Endometrial microvascular endothelial cells (primary cell): Measurements from ENCODE around the gene NTNG2. TPM values are rescaled to one million over a fixed set of nuclear protein-coding genes. Genes with fewer than 3 reads are reported as not detected.

Experiments used
- in situ Hi-C: cut with HindIII; loops from 2 replicates; pipeline ENCODE4 v1.10.0; 2017; ENCODE audit warnings: low sequenced_read_pairs, low pct_unique_long_range_greater_than_20kb; ENCODE audit errors: inconsistent ontology term
- total RNA-seq: library from RNA; depleted of rRNA; stranded (reverse); fragments of >200 nt; gene quantifications from one replicate; pipeline ENCODE4 v1.2.3, GENCODE V29; 2015; ENCODE audit errors: inconsistent ontology term

The NTNG2 gene
- total RNA-seq, 1 donor from 2014 or later, result 0.19 TPM

GRCh38 chr9:132218208-132218607 is 56.4 kb downstream of the NTNG2 start:
- in situ Hi-C loops, result no loop called here

- in situ Hi-C loops, result no loop called here
Measured at GRCh38 chr9:132221941-132222340, 60.1 kb downstream of the NTNG2 start.

GRCh38 chr9:132224645-132225044 is 62.8 kb downstream of the NTNG2 start:
- in situ Hi-C loops, result no loop called here

GRCh38 chr9:132226571-132227430 is 64.9 kb downstream of the NTNG2 start:
- in situ Hi-C loops, result no loop called here

GRCh38 chr9:132228062-132228461 is 66.2 kb downstream of the NTNG2 start:
- in situ Hi-C loops, result no loop called here

- in situ Hi-C loops, result no loop called here
Measured at GRCh38 chr9:132230605-132231004, 68.7 kb downstream of the NTNG2 start.

GRCh38 chr9:132231019-132231701 is 69.3 kb downstream of the NTNG2 start:
- in situ Hi-C loops, result no loop called here

GRCh38 chr9:132232522-132232921 is 70.7 kb downstream of the NTNG2 start:
- in situ Hi-C loops, result no loop called here

- in situ Hi-C loops, result no loop called here
Measured at GRCh38 chr9:132233138-132233537, 71.3 kb downstream of the NTNG2 start.

GRCh38 chr9:132234535-132234934 is 72.7 kb downstream of the NTNG2 start:
- in situ Hi-C loops, result no loop called here

GRCh38 chr9:132235125-132235524 is 73.3 kb downstream of the NTNG2 start:
- in situ Hi-C loops, result no loop called here

GRCh38 chr9:132235894-132236661 is 74.2 kb downstream of the NTNG2 start:
- in situ Hi-C loops, result no loop called here

- in situ Hi-C loops, result no loop called here
Measured at GRCh38 chr9:132236662-132237311, 74.9 kb downstream of the NTNG2 start.

- in situ Hi-C loops, result no loop called here
Measured at GRCh38 chr9:132237481-132237880, 75.6 kb downstream of the NTNG2 start.

GRCh38 chr9:132238026-132238972 is 76.4 kb downstream of the NTNG2 start:
- in situ Hi-C loops, result no loop called here

GRCh38 chr9:132238992-132239391 is 77.1 kb downstream of the NTNG2 start:
- in situ Hi-C loops, result no loop called here

GRCh38 chr9:132239518-132239917 is 77.7 kb downstream of the NTNG2 start:
- in situ Hi-C loops, result no loop called here
